Peyer's patch (tissue), 4 donors: ENCODE results near the gene ARL4A. TPM values are rescaled to one million over a fixed set of nuclear protein-coding genes. Genes with fewer than 3 reads are reported as not detected.
A peak's percentile ranks its signal among the peaks of the same experiment; 100 is the strongest.

Experiments
- DNase-seq, 3 donors: peaks; one replicate each; pipeline ENCODE4 v3.0.0-alpha.2; 2017 to 2019
- H3K27ac ChIP-seq, 4 donors: fragments of 200-600 bp; sonication (generic); one replicate each; pipeline ENCODE4 v1.5.1; 2016 to 2019
- H3K27me3 ChIP-seq, 2 donors: fragments of 200-600 bp; sonication (generic); one replicate each; pipeline ENCODE4 v1.5.1; 2019
- H3K36me3 ChIP-seq, 3 donors: fragments of 200-600 bp; sonication (generic); one replicate each; pipeline ENCODE4 v1.5.1; 2016 to 2019
- H3K4me1 ChIP-seq, 4 donors: fragments of 200-600 bp; sonication (generic); one replicate each; pipeline ENCODE4 v1.5.1; 2016 to 2019
- H3K4me3 ChIP-seq, 4 donors: fragments of 200-600 bp; sonication (generic); 1 replicate in 3 of 4; 2 replicates in 1 of 4; pipeline ENCODE4 v1.5.1; 2016 to 2019; ENCODE audit warnings: mild to moderate bottlenecking in 1 of 4
- H3K9me3 ChIP-seq, 4 donors: fragments of 200-600 bp; sonication (generic); one replicate each; pipeline ENCODE4 v1.5.1; 2016 to 2019; ENCODE audit warnings: mild to moderate bottlenecking in 1 of 4
- POLR2A ChIP-seq, 2 donors: fragments of 450-650 bp; IDR thresholded peaks; one replicate each; pipeline ENCODE4 v1.5.1; 2017; ENCODE audit warnings: antibody characterized with exemption in 2 of 2, mild to moderate bottlenecking in 2 of 2, moderate library complexity in 2 of 2
- total RNA-seq, 4 donors: library from RNA; depleted of rRNA; stranded (reverse); fragments of >200 nt; gene quantifications; one replicate each; pipeline ENCODE4 v1.1.0, GENCODE V29; 2016
- TF ChIP-seq, protein P1 (sequence below), 6 experiments: fragments of 450-650 bp in 4 of 6; fragments of 200-600 bp in 2 of 6; sonication (generic) in 1 of 6; IDR thresholded peaks; one replicate each; pipeline ENCODE4 v1.5.1; 2017 to 2019; ENCODE audit warnings: antibody characterized with exemption in 6 of 6, mild to moderate bottlenecking in 3 of 6, moderate library complexity in 1 of 6

The ARL4A gene
- total RNA-seq, 4 donors from 2014 or later: 35.5 to 112 (median 85.6) TPM

DNA sequence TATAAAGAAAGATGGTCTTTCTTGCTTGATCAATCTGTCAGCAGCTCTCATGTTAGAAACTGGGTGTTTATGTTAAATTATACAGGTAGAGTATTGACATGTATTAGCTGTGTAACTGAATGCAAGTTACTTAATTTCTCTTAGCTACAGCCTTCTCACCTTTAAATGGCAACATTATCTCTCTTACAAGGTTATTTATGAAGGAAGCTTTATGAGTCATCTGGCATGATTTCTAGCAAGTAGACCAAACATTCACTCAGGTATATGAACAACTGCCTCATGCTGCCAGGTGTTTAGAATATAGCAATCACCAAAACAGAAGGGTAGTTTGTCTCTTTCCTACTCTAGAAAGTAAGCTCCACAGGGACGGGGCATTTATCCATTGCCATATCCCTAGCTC lies 8.5 kb downstream of the ARL4A start:
- Histone ChIP-seq H3K27me3 (no peaks in the 10 kb centered on the region), H3K4me1 (no peaks in the 10 kb centered on the region), H3K27ac (peak overlapping the region in 1 of 4 donors; percentile 69), H3K36me3 (no peaks in the 10 kb centered on the region), H3K4me3 (no peak overlapping the region), H3K9me3 (no peaks in the 10 kb centered on the region)
- TF ChIP-seq POLR2A (IDR thresholded peaks at IDR 0.05): no peak
- TF ChIP-seq, protein P1, sequence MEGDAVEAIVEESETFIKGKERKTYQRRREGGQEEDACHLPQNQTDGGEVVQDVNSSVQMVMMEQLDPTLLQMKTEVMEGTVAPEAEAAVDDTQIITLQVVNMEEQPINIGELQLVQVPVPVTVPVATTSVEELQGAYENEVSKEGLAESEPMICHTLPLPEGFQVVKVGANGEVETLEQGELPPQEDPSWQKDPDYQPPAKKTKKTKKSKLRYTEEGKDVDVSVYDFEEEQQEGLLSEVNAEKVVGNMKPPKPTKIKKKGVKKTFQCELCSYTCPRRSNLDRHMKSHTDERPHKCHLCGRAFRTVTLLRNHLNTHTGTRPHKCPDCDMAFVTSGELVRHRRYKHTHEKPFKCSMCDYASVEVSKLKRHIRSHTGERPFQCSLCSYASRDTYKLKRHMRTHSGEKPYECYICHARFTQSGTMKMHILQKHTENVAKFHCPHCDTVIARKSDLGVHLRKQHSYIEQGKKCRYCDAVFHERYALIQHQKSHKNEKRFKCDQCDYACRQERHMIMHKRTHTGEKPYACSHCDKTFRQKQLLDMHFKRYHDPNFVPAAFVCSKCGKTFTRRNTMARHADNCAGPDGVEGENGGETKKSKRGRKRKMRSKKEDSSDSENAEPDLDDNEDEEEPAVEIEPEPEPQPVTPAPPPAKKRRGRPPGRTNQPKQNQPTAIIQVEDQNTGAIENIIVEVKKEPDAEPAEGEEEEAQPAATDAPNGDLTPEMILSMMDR (IDR thresholded peaks at IDR 0.05): no peak
- no peak for DNase-seq

DNA sequence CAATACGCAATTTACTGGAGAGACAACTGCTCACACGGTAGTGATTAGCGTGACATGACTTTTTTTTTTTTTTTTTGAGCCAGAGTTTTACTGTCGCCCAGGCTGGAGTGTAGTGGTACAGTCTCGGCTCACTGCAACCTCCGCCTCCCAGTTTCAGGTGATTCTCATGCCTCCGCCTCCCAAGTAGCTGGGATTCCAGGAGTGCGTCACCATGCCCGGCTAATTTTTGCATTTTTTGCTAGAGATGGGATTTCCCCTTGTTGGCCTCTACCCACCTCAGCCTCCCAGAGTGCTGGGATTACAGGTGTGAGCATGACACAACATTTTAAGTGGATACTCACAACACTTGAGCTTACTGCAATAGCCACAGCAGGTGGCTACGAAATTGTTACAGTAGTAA lies 11.9 kb downstream of the ARL4A start:
- Histone ChIP-seq H3K36me3 (no peaks in the 10 kb centered on the region), H3K4me1 (no peaks in the 10 kb centered on the region), H3K27me3 (no peaks in the 10 kb centered on the region), H3K27ac (no peak overlapping the region), H3K4me3 (no peak overlapping the region), H3K9me3 (no peaks in the 10 kb centered on the region)
- DNase-seq: no peak
- TF ChIP-seq, protein P1 (IDR thresholded peaks at IDR 0.05): no peak
- no peak for TF ChIP-seq POLR2A (IDR thresholded peaks at IDR 0.05)

DNA sequence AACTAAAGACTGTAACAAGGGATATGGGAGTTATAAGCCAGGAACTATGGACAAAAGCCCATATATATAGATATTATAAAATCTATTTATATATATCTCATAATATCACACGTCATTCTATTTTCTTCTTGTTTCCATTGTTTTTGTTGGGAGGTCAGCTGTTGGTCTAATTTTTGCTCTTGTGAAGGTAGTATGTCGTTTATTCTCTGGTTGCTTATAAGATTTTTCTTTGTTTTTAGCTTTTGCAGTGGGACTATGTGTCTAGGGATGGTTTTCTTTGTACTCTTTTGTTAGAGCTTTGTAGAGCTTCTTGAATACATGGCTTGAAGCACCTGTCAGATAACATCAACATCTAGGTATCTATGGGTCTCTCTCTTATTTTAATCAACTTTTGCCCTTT lies 14.0 kb downstream of the ARL4A start:
- no peak overlapping the region for H3K4me3 ChIP-seq
- no peaks in the 10 kb centered on the region for H3K4me1 ChIP-seq
- no peak for DNase-seq
- no peaks in the 10 kb centered on the region for H3K9me3 ChIP-seq
- H3K36me3 ChIP-seq: no peaks in the 10 kb centered on the region
- H3K27ac ChIP-seq: no peak overlapping the region
- TF ChIP-seq, protein P1 (IDR thresholded peaks at IDR 0.05): no peak
- TF ChIP-seq POLR2A (IDR thresholded peaks at IDR 0.05): no peak
- no peaks in the 10 kb centered on the region for H3K27me3 ChIP-seq

DNA sequence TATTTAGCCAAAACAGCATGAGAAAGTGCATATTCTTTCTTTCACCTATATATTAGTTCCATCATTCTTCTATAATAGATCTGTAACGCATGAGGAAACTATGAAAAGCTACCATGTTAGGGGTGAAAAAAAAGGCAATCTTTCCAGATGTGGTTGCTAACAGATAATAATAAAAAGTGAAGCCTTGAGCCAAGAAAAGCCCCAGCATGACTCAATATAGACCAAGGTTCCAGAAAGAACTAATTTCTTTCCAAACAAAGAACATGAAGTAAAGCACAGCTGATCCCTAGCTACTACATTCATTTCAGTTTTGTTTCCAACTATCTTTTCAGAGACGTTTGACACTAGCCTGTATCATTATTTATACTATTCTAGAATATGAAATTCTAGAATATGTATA lies 16.4 kb downstream of the ARL4A start:
- Histone ChIP-seq H3K27ac (no peak overlapping the region), H3K4me3 (no peak overlapping the region), H3K9me3 (no peaks in the 10 kb centered on the region), H3K36me3 (no peaks in the 10 kb centered on the region), H3K4me1 (peaks cover 0 to 5% (median 0%) of the 10 kb centered on the region in 4 donors), H3K27me3 (no peaks in the 10 kb centered on the region)
- no peak for DNase-seq
- TF ChIP-seq, protein P1 (IDR thresholded peaks at IDR 0.05): no peak
- no peak for TF ChIP-seq POLR2A (IDR thresholded peaks at IDR 0.05)

DNA sequence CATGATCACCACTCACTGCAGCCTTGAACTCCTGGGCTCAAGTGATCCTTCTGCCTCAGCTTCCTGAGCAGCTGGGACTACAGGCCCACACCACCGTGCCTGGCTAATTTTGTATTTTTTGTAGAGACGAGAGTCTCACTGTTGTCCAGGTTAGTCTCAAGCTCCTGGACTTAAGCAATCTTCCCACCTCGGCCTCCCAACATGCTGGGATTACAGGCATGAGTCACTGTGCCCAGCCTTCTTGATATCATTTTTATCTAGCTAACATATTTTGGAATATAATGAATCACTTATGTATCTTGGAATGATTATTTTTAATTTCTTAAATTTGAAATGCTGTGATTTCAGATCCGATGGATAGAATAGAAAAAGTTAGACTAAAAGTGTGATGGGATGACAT lies 18.4 kb downstream of the ARL4A start:
- no peak for DNase-seq
- H3K27ac ChIP-seq: no peak overlapping the region
- H3K9me3 ChIP-seq: no peaks in the 10 kb centered on the region
- no peak for TF ChIP-seq POLR2A (IDR thresholded peaks at IDR 0.05)
- TF ChIP-seq, protein P1 (IDR thresholded peaks at IDR 0.05): no peak
- no peaks in the 10 kb centered on the region for H3K36me3 ChIP-seq
- H3K4me1 ChIP-seq: peaks cover 0 to 16% (median 0%) of the 10 kb centered on the region in 4 donors
- H3K4me3 ChIP-seq: no peak overlapping the region
- H3K27me3 ChIP-seq: no peaks in the 10 kb centered on the region
